Mammary epithelial cell (primary cell): ENCODE measurements around the gene MTMR2.

Experiments used
- CTCF ChIP-seq, 2 donors: IDR thresholded peaks in 1 of 2; conservative IDR thresholded peaks in 1 of 2; 2 replicates each; pipeline ENCODE4 v1.5.1; 2011 to 2012; ENCODE audit warnings: inconsistent platforms in 2 of 2, low read length in 2 of 2, mild to moderate bottlenecking in 2 of 2, control low read depth in 1 of 2, low read depth in 1 of 2; ENCODE audit not compliant: insufficient read depth in 1 of 2; ENCODE audit errors: extremely low read depth in 1 of 2
- EZH2 ChIP-seq: IDR thresholded peaks from 2 replicates; pipeline ENCODE4 v1.6.1; 2012; ENCODE audit warnings: low read length, inconsistent platforms, borderline replicate concordance

- TF ChIP-seq CTCF (conservative IDR thresholded peaks at IDR 0.05 in 1 of 2, IDR thresholded peaks at IDR 0.05 in 1 of 2; ENCODE audit: extremely low read depth in 1 of 2, insufficient read depth in 1 of 2, low read depth in 1 of 2, low read length in 2 of 2) (no peak), EZH2 (no peak)
Measured at GRCh38 chr11:95877291-95877690, 46.6 kb downstream of the MTMR2 start.
